Mononuclear cell (primary cell): ENCODE data around the gene RPL7L1. TPM values are rescaled to one million over a fixed set of nuclear protein-coding genes. Genes with fewer than 3 reads are reported as not detected.

Experiments used
- H3K27me3 ChIP-seq: 2 replicates; pipeline ENCODE4 v1.6.0; 2011; ENCODE audit warnings: low read length, control low read depth; ENCODE audit not compliant: insufficient read depth
- H3K4me1 ChIP-seq: 2 replicates; pipeline ENCODE4 v1.5.1; 2011; ENCODE audit warnings: mild to moderate bottlenecking, low read length, control low read depth; ENCODE audit not compliant: insufficient read depth
- H3K4me3 ChIP-seq: 2 replicates; pipeline ENCODE4 v1.5.1; 2011; ENCODE audit warnings: mild to moderate bottlenecking, low read length, moderate library complexity
- H3K9me3 ChIP-seq: 2 replicates; pipeline ENCODE4 v1.5.1; 2011; ENCODE audit warnings: low read depth, mild to moderate bottlenecking, control low read depth, low read length
- total RNA-seq: library from RNA; depleted of rRNA; stranded (reverse); fragments of >200 nt; gene quantifications from one replicate; pipeline ENCODE4 v1.2.3, GENCODE V29; 2012

The RPL7L1 gene
- total RNA-seq, 1 donor = 64.2 TPM

- H3K27me3 ChIP-seq = no peaks in the 10 kb centered on the region
- no peak overlapping the region for H3K4me3 ChIP-seq
These were observed 27.9 kb downstream of the RPL7L1 start for GRCh38 chr6:42907336-42907735.

GRCh38 chr6:42909835-42910234 is 30.4 kb downstream of the RPL7L1 start:
- H3K9me3 ChIP-seq = no peaks in the 10 kb centered on the region
- no peaks in the 10 kb centered on the region for H3K27me3 ChIP-seq
- no peak overlapping the region for H3K4me3 ChIP-seq
- H3K4me1 ChIP-seq = peaks cover 4% of the 10 kb centered on the region

More at GRCh38 chr6:42907336-42907735, 27.9 kb downstream of the RPL7L1 start:
- Histone ChIP-seq H3K4me1 (peaks cover 4% of the 10 kb centered on the region), H3K9me3 (no peaks in the 10 kb centered on the region)

- Histone ChIP-seq H3K27me3 (no peaks in the 10 kb centered on the region), H3K9me3 (no peaks in the 10 kb centered on the region), H3K4me1 (peaks cover 4% of the 10 kb centered on the region), H3K4me3 (no peak overlapping the region)
These were observed 32.0 kb downstream of the RPL7L1 start for GRCh38 chr6:42911171-42912021.

- no peaks in the 10 kb centered on the region for H3K27me3 ChIP-seq
- H3K4me1 ChIP-seq = peaks cover 4% of the 10 kb centered on the region
- no peak overlapping the region for H3K4me3 ChIP-seq
- no peaks in the 10 kb centered on the region for H3K9me3 ChIP-seq
These were observed 35.1 kb downstream of the RPL7L1 start for GRCh38 chr6:42914546-42914945.

GRCh38 chr6:42915732-42916131 is 36.3 kb downstream of the RPL7L1 start, which contains the start of gene PTCRA:
TSS of gene PTCRA (plus strand) at chr6:42916053. CDS start at chr6:42916070, 17 bp downstream.
- H3K4me3 ChIP-seq = no peak within 1 kb of the TSS
- no peaks in the 10 kb centered on the region for H3K27me3 ChIP-seq
- peaks cover 4% of the 10 kb centered on the region for H3K4me1 ChIP-seq
- H3K9me3 ChIP-seq = no peaks in the 10 kb centered on the region

- Histone ChIP-seq H3K4me1 (peaks cover 4% of the 10 kb centered on the region), H3K27me3 (no peaks in the 10 kb centered on the region)
These were observed 36.9 kb downstream of the RPL7L1 start for GRCh38 chr6:42916288-42916687.

GRCh38 chr6:42921801-42922200 is 42.4 kb downstream of the RPL7L1 start:
- Histone ChIP-seq H3K4me3 (no peak overlapping the region), H3K27me3 (no peaks in the 10 kb centered on the region), H3K4me1 (peaks cover 16% of the 10 kb centered on the region), H3K9me3 (no peaks in the 10 kb centered on the region)

More at GRCh38 chr6:42916288-42916687, 36.9 kb downstream of the RPL7L1 start:
- no peaks in the 10 kb centered on the region for H3K9me3 ChIP-seq
- H3K4me3 ChIP-seq = no peak overlapping the region

GRCh38 chr6:42923666-42924065 is 44.2 kb downstream of the RPL7L1 start:
- no peak overlapping the region for H3K4me3 ChIP-seq
- no peaks in the 10 kb centered on the region for H3K27me3 ChIP-seq
- H3K9me3 ChIP-seq = no peaks in the 10 kb centered on the region
- H3K4me1 ChIP-seq = peaks cover 34% of the 10 kb centered on the region

GRCh38 chr6:42925248-42925857 is 45.9 kb downstream of the RPL7L1 start:
- Histone ChIP-seq H3K4me3 (no peak overlapping the region), H3K4me1 (peaks cover 38% of the 10 kb centered on the region), H3K27me3 (no peaks in the 10 kb centered on the region), H3K9me3 (no peaks in the 10 kb centered on the region)

- Histone ChIP-seq H3K9me3 (no peaks in the 10 kb centered on the region), H3K4me1 (peaks cover 61% of the 10 kb centered on the region), H3K4me3 (peak within 1 kb of the TSS; percentile 91), H3K27me3 (no peaks in the 10 kb centered on the region)
These were observed 49.8 kb downstream of the RPL7L1 start, which contains the start of gene CNPY3 for GRCh38 chr6:42928986-42929820. TSS of gene CNPY3 (plus strand) at chr6:42929480. CDS start at chr6:42929571, 91 bp downstream.

GRCh38 chr6:42929821-42930360 is 50.5 kb downstream of the RPL7L1 start:
- Histone ChIP-seq H3K4me1 (peaks cover 66% of the 10 kb centered on the region), H3K27me3 (no peaks in the 10 kb centered on the region), H3K4me3 (peak overlapping the region; percentile 91), H3K9me3 (no peaks in the 10 kb centered on the region)

GRCh38 chr6:42932412-42932811 is 53.0 kb downstream of the RPL7L1 start:
- Histone ChIP-seq H3K4me3 (peak overlapping the region; percentile 10), H3K27me3 (no peaks in the 10 kb centered on the region), H3K4me1 (peaks cover 71% of the 10 kb centered on the region), H3K9me3 (no peaks in the 10 kb centered on the region)

- peaks cover 63% of the 10 kb centered on the region for H3K4me1 ChIP-seq
- peak overlapping the region; percentile 0 for H3K4me3 ChIP-seq
- no peaks in the 10 kb centered on the region for H3K9me3 ChIP-seq
- no peaks in the 10 kb centered on the region for H3K27me3 ChIP-seq
These were observed 53.8 kb downstream of the RPL7L1 start for GRCh38 chr6:42933205-42933604.

- peaks cover 54% of the 10 kb centered on the region for H3K4me1 ChIP-seq
- H3K27me3 ChIP-seq = no peaks in the 10 kb centered on the region
- H3K4me3 ChIP-seq = no peak overlapping the region
- no peaks in the 10 kb centered on the region for H3K9me3 ChIP-seq
These were observed 55.9 kb downstream of the RPL7L1 start for GRCh38 chr6:42935322-42935721.
